ENCODE measurements around the gene TCAIM. TPM values are rescaled to one million over a fixed set of nuclear protein-coding genes. Genes with fewer than 3 reads are reported as not detected.
"Not testable (repeated sequence)": the region's sequence is repeated elsewhere in the genome, so short reads cannot be mapped to it uniquely, and the experiment has no call there.

The TCAIM gene
- total RNA-seq, 1 experiment from 2014 or later: 24.9 TPM

GRCh38 chr3:44396200-44397171 is 57.9 kb downstream of the TCAIM start:
- Mint-ChIP-seq H3K4me1 (ENCODE audit: low read depth, unreplicated experiment) (no peaks in the 10 kb centered on the region), H3K27ac (ENCODE audit: unreplicated experiment) (no peak overlapping the region), H3K9me3 (ENCODE audit: low read depth, unreplicated experiment) (peaks cover 3% of the 10 kb centered on the region), H3K4me3 (ENCODE audit: low read depth, unreplicated experiment) (no peak overlapping the region), H3K36me3 (ENCODE audit: insufficient read depth, unreplicated experiment) (no peaks in the 10 kb centered on the region), H3K27me3 (ENCODE audit: unreplicated experiment) (no peaks in the 10 kb centered on the region)
- intact Hi-C loops (cut with micrococcal nuclease; ENCODE audit: unreplicated experiment): no loop called here
- TF ChIP-seq, protein P1, sequence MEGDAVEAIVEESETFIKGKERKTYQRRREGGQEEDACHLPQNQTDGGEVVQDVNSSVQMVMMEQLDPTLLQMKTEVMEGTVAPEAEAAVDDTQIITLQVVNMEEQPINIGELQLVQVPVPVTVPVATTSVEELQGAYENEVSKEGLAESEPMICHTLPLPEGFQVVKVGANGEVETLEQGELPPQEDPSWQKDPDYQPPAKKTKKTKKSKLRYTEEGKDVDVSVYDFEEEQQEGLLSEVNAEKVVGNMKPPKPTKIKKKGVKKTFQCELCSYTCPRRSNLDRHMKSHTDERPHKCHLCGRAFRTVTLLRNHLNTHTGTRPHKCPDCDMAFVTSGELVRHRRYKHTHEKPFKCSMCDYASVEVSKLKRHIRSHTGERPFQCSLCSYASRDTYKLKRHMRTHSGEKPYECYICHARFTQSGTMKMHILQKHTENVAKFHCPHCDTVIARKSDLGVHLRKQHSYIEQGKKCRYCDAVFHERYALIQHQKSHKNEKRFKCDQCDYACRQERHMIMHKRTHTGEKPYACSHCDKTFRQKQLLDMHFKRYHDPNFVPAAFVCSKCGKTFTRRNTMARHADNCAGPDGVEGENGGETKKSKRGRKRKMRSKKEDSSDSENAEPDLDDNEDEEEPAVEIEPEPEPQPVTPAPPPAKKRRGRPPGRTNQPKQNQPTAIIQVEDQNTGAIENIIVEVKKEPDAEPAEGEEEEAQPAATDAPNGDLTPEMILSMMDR (IDR thresholded peaks at IDR 0.05; ENCODE audit: unreplicated experiment): no peak
- CTCF ChIA-PET: no interaction called here
- no TSS peak for BruUV-seq (replicated peaks)
- no peak for DNase-seq

DNA sequence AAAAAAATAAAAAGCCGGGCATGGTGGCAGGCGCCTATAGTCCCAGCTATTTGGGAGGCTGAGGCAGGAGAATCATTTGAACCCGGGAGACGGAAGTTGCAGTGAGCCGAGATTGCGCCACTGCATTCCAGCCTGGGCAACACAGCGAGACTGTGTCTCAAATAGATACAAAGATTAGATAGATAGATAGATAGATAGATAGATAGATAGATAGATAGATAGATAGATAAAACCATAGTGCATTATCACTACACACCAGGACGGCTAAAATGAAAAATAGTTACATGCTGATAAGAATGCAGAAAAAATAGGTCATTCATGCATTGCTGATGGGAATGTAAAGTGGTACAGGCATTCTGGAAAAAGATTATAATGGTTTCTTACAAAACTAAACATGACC is 59.7 kb downstream of the TCAIM start:
- CTCF ChIA-PET; H3K27ac Mint-ChIP-seq (ENCODE audit: unreplicated experiment); DNase-seq; intact Hi-C loops (cut with micrococcal nuclease; ENCODE audit: unreplicated experiment); BruUV-seq (replicated peaks); H3K4me3 Mint-ChIP-seq (ENCODE audit: low read depth, unreplicated experiment); H3K4me1 Mint-ChIP-seq (ENCODE audit: low read depth, unreplicated experiment); H3K27me3 Mint-ChIP-seq (ENCODE audit: unreplicated experiment); H3K36me3 Mint-ChIP-seq (ENCODE audit: insufficient read depth, unreplicated experiment); H3K9me3 Mint-ChIP-seq (ENCODE audit: low read depth, unreplicated experiment): not testable (repeated sequence)

- H3K4me1 Mint-ChIP-seq (ENCODE audit: low read depth, unreplicated experiment): no peaks in the 10 kb centered on the region
- no peaks in the 10 kb centered on the region for H3K36me3 Mint-ChIP-seq (ENCODE audit: insufficient read depth, unreplicated experiment)
- TF ChIP-seq, protein P1 (IDR thresholded peaks at IDR 0.05; ENCODE audit: unreplicated experiment): no peak
- intact Hi-C loops (cut with micrococcal nuclease; ENCODE audit: unreplicated experiment): no loop called here
- no peak for DNase-seq
- H3K9me3 Mint-ChIP-seq (ENCODE audit: low read depth, unreplicated experiment): no peaks in the 10 kb centered on the region
- BruUV-seq (replicated peaks): no TSS peak
- CTCF ChIA-PET: no interaction called here
- no peak overlapping the region for H3K4me3 Mint-ChIP-seq (ENCODE audit: low read depth, unreplicated experiment)
- H3K27me3 Mint-ChIP-seq (ENCODE audit: unreplicated experiment): no peaks in the 10 kb centered on the region
- no peak overlapping the region for H3K27ac Mint-ChIP-seq (ENCODE audit: unreplicated experiment)
These were observed 60.3 kb downstream of the TCAIM start for GRCh38 chr3:44398853-44399252.

GRCh38 chr3:44400771-44401170 is 62.2 kb downstream of the TCAIM start:
- intact Hi-C loops (cut with micrococcal nuclease; ENCODE audit: unreplicated experiment): no loop called here
- H3K27me3 Mint-ChIP-seq (ENCODE audit: unreplicated experiment): no peaks in the 10 kb centered on the region
- TF ChIP-seq, protein P1 (IDR thresholded peaks at IDR 0.05; ENCODE audit: unreplicated experiment): no peak
- BruUV-seq (replicated peaks): no TSS peak
- H3K9me3 Mint-ChIP-seq (ENCODE audit: low read depth, unreplicated experiment): no peaks in the 10 kb centered on the region
- no peak for DNase-seq
- no peaks in the 10 kb centered on the region for H3K36me3 Mint-ChIP-seq (ENCODE audit: insufficient read depth, unreplicated experiment)
- CTCF ChIA-PET: no interaction called here
- H3K27ac Mint-ChIP-seq (ENCODE audit: unreplicated experiment): no peak overlapping the region
- no peaks in the 10 kb centered on the region for H3K4me1 Mint-ChIP-seq (ENCODE audit: low read depth, unreplicated experiment)
- H3K4me3 Mint-ChIP-seq (ENCODE audit: low read depth, unreplicated experiment): no peak overlapping the region

GRCh38 chr3:44402548-44402947 is 64.0 kb downstream of the TCAIM start:
- CTCF ChIA-PET: interaction anchor here (0.5 kb wide), 1 partner anchor 572 kb away, joined by 3 read pairs; no protein-coding TSS in a partner anchor
- no peak overlapping the region for H3K27ac Mint-ChIP-seq (ENCODE audit: unreplicated experiment)
- intact Hi-C loops (cut with micrococcal nuclease; ENCODE audit: unreplicated experiment): no loop called here
- no peak overlapping the region for H3K4me3 Mint-ChIP-seq (ENCODE audit: low read depth, unreplicated experiment)
- TF ChIP-seq, protein P1 (IDR thresholded peaks at IDR 0.05; ENCODE audit: unreplicated experiment): no peak
- BruUV-seq (replicated peaks): no TSS peak
- H3K4me1 Mint-ChIP-seq (ENCODE audit: low read depth, unreplicated experiment): no peaks in the 10 kb centered on the region
- H3K9me3 Mint-ChIP-seq (ENCODE audit: low read depth, unreplicated experiment): no peaks in the 10 kb centered on the region
- no peaks in the 10 kb centered on the region for H3K27me3 Mint-ChIP-seq (ENCODE audit: unreplicated experiment)
- no peaks in the 10 kb centered on the region for H3K36me3 Mint-ChIP-seq (ENCODE audit: insufficient read depth, unreplicated experiment)
- DNase-seq: no peak

Data from Calu3 (cell line).